Endothelial cell of hepatic sinusoid (primary cell): ENCODE results near the gene HECTD1.
"Not testable (repeated sequence)": the region's sequence is repeated elsewhere in the genome, so short reads cannot be mapped to it uniquely, and the experiment has no call there.

ENCODE experiments used
- in situ Hi-C: cut with HindIII; loops from 2 replicates; pipeline ENCODE4 v1.10.0; 2017; ENCODE audit warnings: low sequenced_read_pairs

Gene HECTD1

DNA sequence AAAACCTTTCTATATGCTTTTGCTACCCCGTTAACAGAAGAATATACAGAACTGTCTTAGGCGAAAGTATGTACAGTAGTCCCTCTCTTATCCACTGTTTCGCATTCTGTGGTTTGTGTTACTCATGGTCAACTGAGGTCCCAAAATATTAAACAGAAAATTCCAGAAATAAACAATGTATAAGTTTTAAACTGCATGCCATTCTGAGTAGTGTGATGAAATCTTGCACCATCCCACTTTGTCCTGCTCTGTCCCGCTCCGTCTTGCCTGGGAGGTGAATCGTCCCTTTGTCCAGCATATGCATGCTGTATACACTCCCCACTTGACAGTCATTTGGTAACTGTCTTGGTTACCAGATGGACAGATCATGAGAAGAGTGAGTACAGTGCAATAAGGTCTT is 111.3 kb downstream of the HECTD1 start:
- in situ Hi-C loops: no loop called here

DNA sequence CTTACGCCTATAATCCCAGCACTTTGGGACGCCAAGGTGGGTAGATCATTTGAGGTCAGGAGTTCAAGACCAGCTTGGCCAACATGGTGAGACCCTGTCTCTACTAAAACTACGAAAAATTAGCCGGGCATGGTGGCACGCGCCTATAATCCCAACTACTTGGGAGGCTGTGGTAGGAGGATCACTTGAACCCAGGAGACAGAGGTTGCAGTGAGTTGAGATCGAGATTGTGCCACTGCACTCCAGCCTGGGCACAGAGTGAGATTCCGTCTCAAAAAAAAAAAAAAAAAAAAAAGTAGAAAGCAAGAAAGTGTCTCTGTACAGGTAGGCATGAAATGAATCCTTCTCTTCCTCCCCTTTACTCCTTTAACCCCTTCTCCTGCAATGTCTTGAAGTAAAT is 111.8 kb downstream of the HECTD1 start:
- in situ Hi-C loops: not testable (repeated sequence)

DNA sequence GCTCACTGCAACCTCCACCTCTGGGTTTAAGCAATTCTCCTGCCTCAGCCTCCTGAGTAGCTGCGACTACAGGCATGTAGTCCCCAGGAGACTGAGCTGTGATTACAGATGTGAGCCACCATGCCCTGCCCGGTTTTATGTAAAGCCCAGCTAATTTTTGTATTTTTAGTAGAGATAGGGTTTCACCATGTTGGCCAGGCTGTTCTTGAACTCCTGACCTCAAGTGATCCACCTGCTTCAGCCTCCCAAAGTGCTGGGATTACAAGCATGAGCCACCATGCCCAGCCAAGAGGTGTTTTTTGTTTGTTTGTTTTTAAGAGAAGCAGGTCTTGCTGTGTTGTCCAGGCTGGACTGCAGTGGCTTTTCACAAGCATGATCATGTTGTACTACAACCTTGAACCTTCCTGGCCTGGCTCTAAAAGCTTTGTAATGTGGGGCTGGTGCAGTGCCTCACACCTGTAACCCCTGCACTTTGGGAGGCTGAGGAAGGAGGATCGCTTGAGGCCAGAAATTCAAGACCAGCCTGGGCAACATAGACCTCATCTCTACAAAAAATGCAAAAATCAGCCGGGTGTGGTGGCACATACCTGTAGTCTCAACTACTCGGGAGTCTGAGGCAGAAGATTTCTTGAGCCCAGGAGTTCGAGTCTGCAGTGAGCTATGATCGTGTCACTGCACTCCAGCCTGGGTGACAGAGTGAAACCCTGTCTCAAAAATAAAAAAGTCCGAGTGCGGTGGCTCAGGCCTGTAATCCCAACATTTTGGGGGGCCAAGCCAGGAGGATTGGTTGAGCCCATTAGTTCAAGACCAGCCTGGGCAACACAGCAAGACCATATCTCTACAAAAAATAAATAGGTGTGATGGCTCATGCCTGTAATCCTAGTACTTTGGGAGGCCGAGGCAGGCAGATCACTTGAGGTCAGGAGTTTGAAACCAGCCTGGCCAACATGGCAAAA is 113.4 kb downstream of the HECTD1 start:
- in situ Hi-C loops: not testable (repeated sequence)

DNA sequence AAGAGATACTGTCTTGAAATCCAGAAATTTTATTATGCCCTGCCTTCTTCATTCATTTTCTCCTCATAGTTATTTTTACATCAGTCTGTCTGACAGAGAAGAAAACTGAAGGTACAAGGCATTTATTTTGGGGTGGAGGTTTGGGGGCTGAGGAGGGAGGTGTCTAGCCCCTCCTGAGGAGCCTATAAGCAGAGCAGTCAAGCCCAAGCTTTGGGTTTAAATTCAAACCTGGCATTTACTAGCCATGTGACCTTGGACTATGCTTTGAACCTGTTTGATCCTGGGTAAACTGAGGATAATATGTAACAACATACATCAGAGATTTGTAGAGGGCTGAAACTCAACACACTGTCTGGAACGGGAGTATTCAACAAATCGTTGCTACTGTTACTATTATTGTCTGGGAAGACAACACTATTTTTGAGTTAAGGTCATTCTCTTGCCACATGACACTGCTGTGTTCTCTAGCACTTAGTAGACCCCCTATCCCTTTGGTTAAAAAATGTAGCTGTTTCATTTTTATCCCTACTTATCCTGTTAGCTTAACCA is 115.4 kb downstream of the HECTD1 start:
- in situ Hi-C loops: no loop called here

DNA sequence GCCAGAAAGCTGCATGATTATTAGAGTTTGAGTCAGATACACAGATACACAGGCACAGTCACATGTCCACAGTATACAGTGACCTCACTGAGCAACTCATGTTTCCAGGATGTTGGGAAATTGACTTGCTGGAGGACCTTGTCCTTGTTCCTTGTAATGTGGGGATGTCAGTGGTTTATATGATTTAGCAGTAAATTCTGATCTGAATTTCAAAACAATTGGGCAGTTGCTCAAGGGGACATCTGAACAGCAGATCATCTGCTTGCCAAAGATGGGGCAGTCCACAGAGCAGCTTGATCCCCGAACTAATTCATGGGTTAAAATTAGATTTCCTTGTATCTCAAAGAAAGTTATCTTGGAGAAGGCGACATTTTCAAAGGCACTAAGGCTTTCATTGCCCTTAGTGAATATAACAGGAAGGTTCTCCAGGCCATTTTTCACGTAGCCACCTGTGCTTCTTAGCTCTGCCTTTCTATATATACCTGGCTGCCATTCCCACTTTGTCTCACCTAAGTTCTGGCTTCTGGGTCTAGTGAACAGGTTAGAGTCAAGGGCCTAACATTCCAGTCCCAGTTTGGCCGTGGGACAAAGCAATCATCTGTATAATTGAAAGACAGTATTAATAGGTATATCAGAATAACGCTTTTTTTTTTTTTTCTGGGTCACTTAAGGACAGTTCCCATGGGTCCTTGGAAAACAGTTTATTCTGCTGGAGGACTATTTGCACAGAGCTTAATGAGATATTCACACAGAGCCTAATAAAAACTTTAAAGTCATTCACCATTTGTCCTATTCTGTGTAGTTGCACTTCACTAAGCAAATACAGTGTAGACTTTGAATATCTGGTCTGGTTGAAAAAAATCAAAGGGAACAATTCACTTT is 116.5 kb downstream of the HECTD1 start:
- in situ Hi-C loops: no loop called here

DNA sequence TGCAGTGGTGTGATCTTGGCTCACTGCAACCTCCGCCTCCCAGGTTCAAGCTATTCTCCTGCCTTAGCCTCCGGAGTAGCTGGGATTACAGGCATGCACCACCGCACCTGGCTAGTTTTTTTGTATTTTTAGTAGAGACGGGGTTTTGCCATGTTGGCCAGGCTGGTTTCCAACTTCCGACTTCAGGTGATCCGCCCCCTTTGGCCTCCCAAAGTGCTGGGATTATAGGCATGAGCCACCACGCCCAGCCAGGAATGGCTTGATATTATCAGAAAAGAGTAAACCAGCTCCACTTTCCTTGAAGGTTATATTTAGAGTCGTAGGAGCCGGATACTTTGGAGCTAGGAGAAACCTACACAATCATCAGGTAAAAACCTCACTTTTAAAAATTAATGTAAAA is 121.1 kb downstream of the HECTD1 start:
- in situ Hi-C loops: not testable (repeated sequence)

DNA sequence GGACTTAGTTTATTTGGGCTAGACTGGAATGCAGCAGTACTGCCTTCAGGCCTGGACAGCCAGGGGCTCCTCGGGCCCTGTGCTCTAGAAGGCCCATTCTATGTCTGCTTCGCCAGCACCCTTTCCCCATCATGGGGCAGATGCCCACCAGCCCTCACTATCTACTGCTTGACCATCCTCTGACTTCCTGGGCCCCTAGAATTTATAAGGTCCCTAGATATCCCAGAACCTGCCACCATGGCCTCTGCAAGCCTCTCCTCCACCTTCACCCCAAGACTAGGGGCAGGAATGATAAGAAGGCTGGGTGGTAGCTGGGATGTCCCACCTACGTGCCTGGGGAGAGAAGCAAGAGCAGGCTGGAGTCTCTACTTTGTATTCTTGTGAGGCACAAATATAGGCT is 122.6 kb downstream of the HECTD1 start:
- in situ Hi-C loops: no loop called here

DNA sequence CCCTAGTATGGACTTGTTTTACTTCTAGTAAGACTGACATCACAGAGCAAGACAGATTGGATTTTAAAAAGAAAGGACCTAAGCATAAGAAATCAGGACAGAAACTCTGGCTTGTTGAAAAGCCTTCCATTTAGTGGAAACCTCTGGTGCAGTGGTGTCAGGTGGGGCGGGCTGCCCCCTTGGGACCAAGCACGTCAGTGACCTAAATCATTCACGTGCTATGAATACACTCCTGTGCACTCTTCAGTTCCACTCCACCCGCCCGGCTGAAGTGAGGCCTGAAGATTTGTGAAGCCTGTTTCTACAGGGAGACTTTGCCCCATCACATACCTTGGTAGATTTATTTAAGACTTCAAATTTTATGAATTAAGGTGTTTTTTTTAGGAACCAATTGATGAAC is 123.2 kb downstream of the HECTD1 start:
- in situ Hi-C loops: no loop called here

DNA sequence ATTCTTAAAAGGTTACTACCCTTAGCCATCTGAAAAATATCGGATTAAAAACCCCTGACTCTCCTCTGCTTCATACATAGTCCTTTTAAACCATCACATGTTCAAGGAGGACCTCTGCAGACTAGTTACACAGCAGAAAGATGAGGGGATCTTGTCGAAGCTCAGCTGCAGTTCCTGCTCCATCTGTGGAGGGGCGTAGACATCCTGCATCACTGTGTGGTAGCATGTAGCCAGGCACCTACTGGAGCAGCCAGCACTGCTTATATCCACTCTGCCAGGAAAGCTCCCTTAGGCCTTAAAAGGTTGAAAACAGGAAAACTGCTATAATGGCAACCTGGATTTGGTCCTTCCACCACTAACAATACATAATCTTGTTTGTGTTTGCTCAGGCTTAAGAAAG is 123.8 kb downstream of the HECTD1 start:
- in situ Hi-C loops: no loop called here

DNA sequence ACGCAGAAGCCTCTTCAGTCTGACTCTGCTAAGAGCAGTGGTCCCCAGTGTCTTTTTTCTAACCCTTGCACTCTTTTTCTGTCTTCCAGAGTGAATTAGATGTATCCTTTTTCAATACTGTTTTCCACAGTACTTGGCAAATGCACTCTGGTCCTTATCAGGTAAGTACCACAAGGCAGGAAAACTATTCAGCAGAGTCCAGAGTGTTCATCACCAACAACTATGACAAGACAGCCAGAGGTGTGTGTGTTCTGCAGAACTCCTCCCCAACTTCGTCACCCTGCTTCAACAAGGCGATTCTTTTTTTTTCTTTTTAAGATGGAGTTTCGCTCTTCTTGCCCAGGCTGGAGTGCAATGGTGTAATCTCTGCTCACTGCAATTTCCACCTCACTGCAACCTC is 127.1 kb downstream of the HECTD1 start:
- in situ Hi-C loops: no loop called here

DNA sequence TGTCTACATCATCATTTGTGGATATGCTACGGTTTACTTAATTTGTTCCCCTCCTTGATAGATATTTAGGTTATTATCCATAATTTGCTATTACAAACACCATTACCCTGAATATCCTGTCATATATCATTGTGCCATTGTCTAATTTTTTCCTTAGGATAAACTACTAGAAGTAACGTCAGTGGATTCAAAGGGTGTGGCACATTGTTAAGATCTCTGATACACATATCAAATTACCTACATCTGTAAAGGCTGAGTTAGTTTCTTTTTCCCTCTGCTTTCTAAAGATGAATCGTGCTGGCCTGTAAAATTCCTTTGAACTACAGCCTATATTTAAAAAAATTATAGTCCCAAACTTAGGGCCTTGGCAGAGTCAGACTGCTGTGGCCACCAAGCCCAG is 127.5 kb downstream of the HECTD1 start:
- in situ Hi-C loops: no loop called here

DNA sequence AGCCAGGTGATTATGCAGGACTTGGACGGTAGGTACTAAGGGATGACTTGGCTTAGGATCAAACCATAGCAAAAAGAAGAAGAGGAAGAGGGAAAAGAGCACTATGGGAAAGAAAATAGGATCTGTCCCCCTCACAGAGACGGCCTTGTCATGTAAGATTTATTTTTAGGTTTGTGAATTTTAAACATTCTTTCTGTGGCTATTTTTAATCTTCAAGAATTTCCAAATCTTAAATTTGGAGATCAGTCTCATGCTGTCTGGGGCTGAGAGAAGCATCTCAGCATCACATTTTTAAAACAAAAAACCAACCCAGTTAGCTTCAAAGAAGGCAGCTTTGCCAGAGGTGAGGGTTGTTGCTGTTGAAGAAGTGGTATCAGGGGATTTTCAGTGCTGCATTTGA is 128.8 kb downstream of the HECTD1 start:
- in situ Hi-C loops: no loop called here

DNA sequence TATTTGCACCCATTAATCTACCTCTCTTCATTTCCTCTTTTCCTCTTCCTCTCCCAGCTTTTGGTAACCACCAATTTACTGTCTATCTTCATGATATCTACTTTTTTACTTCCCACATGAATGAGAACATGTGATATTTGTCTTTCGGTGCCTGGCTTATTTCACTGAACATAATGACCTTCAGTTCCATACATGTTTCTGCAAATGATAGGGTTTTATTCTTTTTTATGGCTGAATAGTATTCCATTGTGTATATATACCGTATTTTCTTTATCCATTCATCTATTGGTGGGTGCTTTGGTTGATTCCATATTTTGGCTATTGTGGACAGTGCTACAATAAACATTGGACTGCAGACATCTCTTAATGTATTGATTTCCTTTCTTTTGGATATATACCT is 132.4 kb downstream of the HECTD1 start:
- in situ Hi-C loops: no loop called here

DNA sequence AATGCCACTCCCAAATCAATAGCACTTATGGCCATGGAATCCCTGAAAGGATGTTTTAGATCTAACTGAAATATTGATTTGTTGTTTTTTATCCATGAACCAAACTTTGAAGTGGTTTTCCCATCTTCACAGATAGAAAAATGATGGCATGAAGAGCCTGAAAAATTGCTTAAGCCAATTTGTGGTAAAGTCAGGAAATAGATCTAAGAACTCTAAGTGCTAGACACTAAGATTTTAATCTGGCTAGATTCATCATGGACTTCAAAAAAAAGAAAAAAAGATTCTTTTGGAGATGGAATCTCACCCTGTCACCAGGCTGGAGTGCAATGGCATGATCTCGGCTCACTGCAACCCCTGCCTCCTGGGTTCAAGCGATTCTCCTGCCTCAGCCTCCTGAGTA is 136.4 kb downstream of the HECTD1 start:
- in situ Hi-C loops: no loop called here

DNA sequence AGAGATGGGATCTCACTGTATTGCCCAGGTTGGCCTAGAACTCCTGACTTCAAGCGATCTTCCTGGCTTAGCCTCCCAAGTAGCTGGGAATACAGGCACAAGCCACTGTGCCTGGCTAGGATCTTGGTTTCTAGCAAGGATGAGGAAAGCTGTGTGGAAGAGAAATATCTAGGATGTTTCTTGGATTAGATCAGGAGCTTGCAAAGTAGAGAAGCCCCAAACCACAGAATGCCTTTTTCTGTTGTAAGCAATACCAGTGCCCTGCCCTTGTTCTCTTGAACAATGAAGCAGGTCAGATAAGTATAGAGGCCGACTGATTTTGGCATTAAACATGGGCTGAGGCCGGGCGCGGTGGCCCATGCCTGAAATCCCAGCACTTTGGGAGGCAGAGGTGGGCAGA is 137.2 kb downstream of the HECTD1 start:
- in situ Hi-C loops: no loop called here

DNA sequence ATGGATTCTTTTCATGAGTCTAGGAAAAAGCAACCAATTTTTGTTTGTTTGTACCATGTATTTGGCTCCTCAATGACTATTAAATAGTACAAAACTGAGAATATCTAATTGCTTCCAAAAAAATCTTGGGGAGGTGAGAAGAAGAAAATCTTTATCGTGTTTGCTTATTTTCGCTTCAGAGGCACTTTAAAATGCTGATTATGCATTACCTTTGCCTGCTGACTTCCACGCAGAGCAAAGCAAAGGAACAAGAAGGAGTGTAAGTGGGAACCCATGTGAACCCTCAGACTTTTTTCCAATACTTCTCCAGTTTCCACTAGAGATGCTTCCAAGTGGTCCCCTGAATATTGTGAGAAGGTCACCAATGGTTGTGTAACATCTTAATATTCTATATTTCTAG is 138.2 kb downstream of the HECTD1 start:
- in situ Hi-C loops: no loop called here

DNA sequence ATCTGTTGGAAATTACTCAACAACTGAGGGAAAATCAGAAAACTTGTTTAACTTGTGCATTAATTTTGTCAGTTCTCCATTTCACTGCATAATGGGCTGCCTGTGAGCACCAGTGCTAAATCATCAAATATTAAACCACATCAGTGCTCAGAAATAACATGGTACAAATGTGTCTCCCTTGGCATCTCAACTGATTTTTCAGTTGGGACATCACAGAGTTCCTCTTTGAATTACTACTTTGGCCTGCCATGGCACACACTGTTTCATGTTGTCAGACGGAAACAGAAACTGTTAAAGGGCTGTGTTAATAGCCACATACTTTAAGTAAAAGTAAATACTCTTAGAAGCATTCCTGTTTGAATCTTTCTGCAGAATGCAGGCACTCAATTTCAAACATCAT is 139.4 kb downstream of the HECTD1 start:
- in situ Hi-C loops: no loop called here

DNA sequence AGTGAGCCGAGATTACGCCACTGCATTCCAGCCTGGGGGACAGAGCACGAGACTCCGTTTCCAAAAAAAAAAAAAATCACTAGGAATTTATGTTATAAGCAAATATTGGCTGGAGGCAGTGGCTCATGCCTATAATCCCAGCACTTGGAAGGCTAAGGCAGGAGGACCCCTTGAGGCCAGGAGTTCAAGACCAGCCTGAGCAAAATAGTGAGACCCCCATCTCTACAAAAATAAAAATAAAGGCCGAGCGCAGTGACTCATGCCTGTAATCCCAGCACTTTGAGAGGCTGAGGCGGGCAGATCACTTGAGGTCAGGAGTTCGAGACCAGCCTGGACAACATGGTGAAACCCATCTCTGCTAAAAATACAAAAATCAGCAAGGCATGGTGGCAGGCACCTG is 144.7 kb downstream of the HECTD1 start:
- in situ Hi-C loops: not testable (repeated sequence)

DNA sequence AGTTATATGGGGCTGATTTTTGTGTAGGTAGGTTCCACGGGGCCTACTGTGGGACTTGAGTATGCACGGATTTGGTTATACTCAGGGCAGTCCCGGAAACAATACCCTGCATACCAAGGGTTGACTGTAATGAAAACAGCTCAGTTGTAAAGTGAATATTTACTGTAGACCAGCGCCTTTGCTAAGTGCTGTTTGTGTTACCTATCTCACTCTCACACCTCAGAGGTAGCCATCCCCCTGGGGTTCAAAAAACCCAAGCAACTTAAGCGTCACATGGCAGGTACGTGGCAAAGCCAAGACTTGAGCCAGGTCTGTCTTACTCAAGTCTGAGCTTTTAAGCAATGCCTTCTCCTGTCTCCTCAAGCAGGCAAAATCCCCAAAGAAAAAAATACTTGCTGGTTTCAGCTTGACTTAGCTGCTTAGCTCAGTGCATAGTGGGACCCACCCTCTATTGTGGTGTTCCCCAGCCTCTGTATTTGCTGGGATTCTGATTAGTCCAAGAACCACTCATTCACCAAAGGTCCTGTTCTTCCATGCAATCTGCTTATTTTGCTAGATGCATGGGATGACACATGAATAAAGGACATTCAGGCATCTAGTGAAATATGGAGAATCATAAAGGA is 147.2 kb downstream of the HECTD1 start:
- in situ Hi-C loops: no loop called here

DNA sequence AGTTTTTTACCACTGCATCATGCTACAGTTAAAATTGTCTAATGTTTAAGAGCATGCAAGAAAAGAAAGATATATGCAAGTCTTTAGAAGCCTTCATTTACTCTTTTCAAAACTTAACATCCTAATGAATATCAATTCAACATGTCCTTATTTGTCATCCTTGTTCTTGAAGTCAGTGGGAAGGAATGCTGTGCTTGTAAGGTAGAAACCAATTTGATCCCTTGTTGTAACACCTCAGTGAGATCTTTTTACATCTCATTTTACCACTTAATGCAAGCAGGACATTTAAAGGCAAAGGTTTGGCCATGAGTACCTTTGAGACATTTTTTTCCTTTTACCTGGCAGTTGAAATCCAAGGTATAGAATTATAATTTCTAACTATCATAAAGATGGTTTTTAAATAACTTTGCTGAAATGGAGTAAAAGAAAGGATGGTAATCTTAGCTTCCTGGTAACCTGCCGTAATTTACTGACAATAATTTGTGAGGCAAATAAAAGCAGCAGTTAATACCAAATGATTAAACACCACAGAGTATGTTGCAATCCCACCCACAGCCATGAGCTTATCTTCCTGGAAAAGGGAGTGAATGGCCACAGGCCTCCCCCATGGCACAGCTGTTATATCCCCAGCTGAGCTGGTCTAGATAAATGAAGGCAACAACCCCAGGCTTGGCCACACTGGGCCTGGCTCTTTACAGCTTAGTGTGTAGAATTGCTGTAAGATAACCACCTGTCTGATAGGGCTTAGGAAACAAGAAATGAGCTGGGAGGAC is 148.3 kb downstream of the HECTD1 start:
- in situ Hi-C loops: no loop called here
